ENCODE results near the gene FGGY. TPM values are rescaled to one million over a fixed set of nuclear protein-coding genes. Genes with fewer than 3 reads are reported as not detected.

Gene FGGY
- total RNA-seq, 1 experiment from 2014 or later: 14.6 TPM

GRCh38 chr1:59352065-59352464 is 55.2 kb downstream of the FGGY start:
- H3K9me3 Mint-ChIP-seq: no peaks in the 10 kb centered on the region
- no peaks in the 10 kb centered on the region for H3K9me3 ChIP-seq (ENCODE audit: control insufficient read depth, low read depth, low read length)
- no CpG with 5 or more reads among the region's 1 CpG for WGBS (ENCODE audit: extremely low coverage, insufficient read length, low lambda C conversion rate)

More at GRCh38 chr1:59352065-59352464, 55.2 kb downstream of the FGGY start:
- H3K4ac ChIP-seq (ENCODE audit: low read depth, low read length): no peak overlapping the region
- no peak overlapping the region for H2BK5ac ChIP-seq (ENCODE audit: insufficient read length, low read length)
- no peak overlapping the region for H4K5ac ChIP-seq (ENCODE audit: insufficient read length, low read depth, low read length)
- H3K79me2 ChIP-seq (ENCODE audit: insufficient read depth, low read length): no peaks in the 10 kb centered on the region
- TF ChIP-seq CTCF (conservative IDR thresholded peaks at IDR 0.05): no peak
- no peak overlapping the region for H4K8ac ChIP-seq (replicated peaks; ENCODE audit: insufficient read length, low read depth, low read length)
- H3K36me3 Mint-ChIP-seq (ENCODE audit: insufficient read depth in 1 of 3, low read depth in 3 of 3): no peaks in the 10 kb centered on the region; a peak in 1 of 7 replicates
- no peak for DNase-seq
- H3K27ac Mint-ChIP-seq: no peak overlapping the region
- no peaks in the 10 kb centered on the region for H3K27me3 Mint-ChIP-seq (ENCODE audit: low read depth)
- H3K27ac ChIP-seq (ENCODE audit: insufficient read length, low read depth, low read length): no peak overlapping the region
- no peak overlapping the region for H3K23ac ChIP-seq (ENCODE audit: insufficient read length, low read depth, low read length)
- H3K4me2 ChIP-seq (ENCODE audit: insufficient read depth, insufficient read length, low read length): no peak overlapping the region
- no peaks in the 10 kb centered on the region for H3K23me2 ChIP-seq (ENCODE audit: insufficient read length, low read depth, low read length, poor library complexity, severe bottlenecking)
- H2BK120ac ChIP-seq (ENCODE audit: low read depth, low read length, poor library complexity, severe bottlenecking): no peak overlapping the region
- no peaks in the 10 kb centered on the region for H3K27me3 ChIP-seq (ENCODE audit: insufficient read depth, low read length)
- H3K4me1 Mint-ChIP-seq: peaks cover 5 to 6% of the 10 kb centered on the region in 2 experiments; a peak in 3 of 4 replicates
- H4K20me1 ChIP-seq (ENCODE audit: control insufficient read depth, insufficient read depth, insufficient read length): no peaks in the 10 kb centered on the region
- no peak overlapping the region for H2BK20ac ChIP-seq (ENCODE audit: low read depth, low read length, poor library complexity, severe bottlenecking)
- no peaks in the 10 kb centered on the region for H3K4me1 ChIP-seq (ENCODE audit: insufficient read depth, low read length)
- no peak overlapping the region for H2AFZ ChIP-seq (ENCODE audit: low read length)
- no peak overlapping the region for H3T11ph ChIP-seq (ENCODE audit: low read length)
- no peak overlapping the region for H2AK5ac ChIP-seq (ENCODE audit: insufficient read length, low read length)
- no peak overlapping the region for H2BK12ac ChIP-seq (ENCODE audit: insufficient read length, low read depth, low read length)
- H2BK15ac ChIP-seq (ENCODE audit: low read depth, low read length): no peak overlapping the region
- H3K14ac ChIP-seq (ENCODE audit: insufficient read depth, low read length): no peak overlapping the region
- H4K91ac ChIP-seq (ENCODE audit: insufficient read length, low read depth, low read length): no peak overlapping the region
- no peak overlapping the region for H3K56ac ChIP-seq (ENCODE audit: insufficient read length, low read depth, low read length)
- H3K9ac ChIP-seq (ENCODE audit: extremely low read depth, insufficient read length, low read length): no peak overlapping the region
- no peaks in the 10 kb centered on the region for H3K79me1 ChIP-seq (ENCODE audit: insufficient read depth, low read depth, low read length, poor library complexity, severe bottlenecking)
- no peak overlapping the region for H3K4me3 Mint-ChIP-seq
- H3K18ac ChIP-seq (ENCODE audit: insufficient read length, low read depth, low read length): no peak overlapping the region
